Mammary epithelial cell (primary cell): ENCODE measurements around the gene POFUT2.

Experiments used
- EZH2 ChIP-seq: IDR thresholded peaks from 2 replicates; pipeline ENCODE4 v1.6.1; 2012; ENCODE audit warnings: low read length, inconsistent platforms, borderline replicate concordance
- TF ChIP-seq, protein P1 (sequence below), 2 donors: IDR thresholded peaks in 1 of 2; conservative IDR thresholded peaks in 1 of 2; 2 replicates each; pipeline ENCODE4 v1.5.1; 2011 to 2012; ENCODE audit warnings: inconsistent platforms in 2 of 2, low read length in 2 of 2, mild to moderate bottlenecking in 2 of 2, control low read depth in 1 of 2, low read depth in 1 of 2; ENCODE audit not compliant: insufficient read depth in 1 of 2; ENCODE audit errors: extremely low read depth in 1 of 2

DNA sequence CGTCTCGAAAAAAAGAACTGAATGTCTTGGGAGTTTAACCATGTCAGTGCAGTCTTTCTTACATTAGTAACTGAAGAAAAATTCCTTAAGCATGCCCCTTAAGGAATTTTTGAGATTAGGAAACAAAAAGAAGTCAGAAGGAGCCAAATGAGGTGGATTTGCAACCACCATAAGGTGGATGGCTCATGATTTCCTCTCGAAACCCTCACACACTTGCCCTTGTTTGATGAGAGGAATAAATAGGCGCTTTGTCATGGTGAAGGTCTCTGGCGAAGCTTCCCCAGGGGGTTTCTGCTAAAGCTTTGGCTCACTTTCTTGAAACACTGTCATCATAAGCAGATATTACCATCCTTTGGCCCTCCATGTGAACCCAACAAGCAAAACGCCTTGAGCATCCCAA, 68.2 kb downstream of the POFUT2 start:
- TF ChIP-seq, protein P1, sequence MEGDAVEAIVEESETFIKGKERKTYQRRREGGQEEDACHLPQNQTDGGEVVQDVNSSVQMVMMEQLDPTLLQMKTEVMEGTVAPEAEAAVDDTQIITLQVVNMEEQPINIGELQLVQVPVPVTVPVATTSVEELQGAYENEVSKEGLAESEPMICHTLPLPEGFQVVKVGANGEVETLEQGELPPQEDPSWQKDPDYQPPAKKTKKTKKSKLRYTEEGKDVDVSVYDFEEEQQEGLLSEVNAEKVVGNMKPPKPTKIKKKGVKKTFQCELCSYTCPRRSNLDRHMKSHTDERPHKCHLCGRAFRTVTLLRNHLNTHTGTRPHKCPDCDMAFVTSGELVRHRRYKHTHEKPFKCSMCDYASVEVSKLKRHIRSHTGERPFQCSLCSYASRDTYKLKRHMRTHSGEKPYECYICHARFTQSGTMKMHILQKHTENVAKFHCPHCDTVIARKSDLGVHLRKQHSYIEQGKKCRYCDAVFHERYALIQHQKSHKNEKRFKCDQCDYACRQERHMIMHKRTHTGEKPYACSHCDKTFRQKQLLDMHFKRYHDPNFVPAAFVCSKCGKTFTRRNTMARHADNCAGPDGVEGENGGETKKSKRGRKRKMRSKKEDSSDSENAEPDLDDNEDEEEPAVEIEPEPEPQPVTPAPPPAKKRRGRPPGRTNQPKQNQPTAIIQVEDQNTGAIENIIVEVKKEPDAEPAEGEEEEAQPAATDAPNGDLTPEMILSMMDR (conservative IDR thresholded peaks at IDR 0.05 in 1 of 2, IDR thresholded peaks at IDR 0.05 in 1 of 2; ENCODE audit: extremely low read depth in 1 of 2, insufficient read depth in 1 of 2, low read depth in 1 of 2, low read length in 2 of 2), result no peak
- TF ChIP-seq EZH2, result no peak
